Renal pelvis (tissue), 4 donors: ENCODE results near the gene ILKAP. TPM values are rescaled to one million over a fixed set of nuclear protein-coding genes. Genes with fewer than 3 reads are reported as not detected.

Source experiments
- DNase-seq: peaks from one replicate; pipeline ENCODE4 v3.0.0-alpha.2; 2013
- polyA plus RNA-seq, 3 donors: library from polyadenylated mRNA; unstranded; fragments of 120-200 nt; gene quantifications; one replicate each; pipeline ENCODE4 v1.2.1, GENCODE V29; 2013; ENCODE audit not compliant: insufficient read length in 3 of 3

ILKAP gene
- polyA plus RNA-seq, 3 donors, result 41.4 to 60.4 (median 55.1) TPM

- no peak for DNase-seq
These were observed 36.2 kb downstream of the ILKAP start for GRCh38 chr2:238167344-238167715.

- no peak for DNase-seq
These were observed 36.8 kb downstream of the ILKAP start for GRCh38 chr2:238166391-238167343.

- no peak for DNase-seq
These were observed 38.1 kb downstream of the ILKAP start for GRCh38 chr2:238165288-238165921.

DNA sequence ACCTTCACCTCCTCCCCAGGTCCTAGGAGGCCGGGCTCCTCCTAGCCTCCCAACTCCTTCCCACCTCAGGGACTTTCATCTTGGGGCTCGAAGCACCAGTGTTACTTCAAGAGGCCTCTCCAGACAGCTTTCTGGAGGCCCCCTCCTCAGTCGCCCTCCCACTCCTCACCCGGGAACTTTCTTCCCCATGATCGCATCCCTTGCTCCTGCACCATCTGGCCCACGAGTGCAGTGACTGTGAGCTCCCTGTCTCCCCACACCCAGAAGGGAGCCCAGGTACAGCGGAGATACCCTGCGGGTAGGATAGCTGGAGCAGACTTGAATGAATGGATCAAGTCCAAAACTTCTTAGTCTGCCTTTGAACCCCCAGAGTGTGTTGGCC is 38.6 kb downstream of the ILKAP start:
- no peak for DNase-seq

DNA sequence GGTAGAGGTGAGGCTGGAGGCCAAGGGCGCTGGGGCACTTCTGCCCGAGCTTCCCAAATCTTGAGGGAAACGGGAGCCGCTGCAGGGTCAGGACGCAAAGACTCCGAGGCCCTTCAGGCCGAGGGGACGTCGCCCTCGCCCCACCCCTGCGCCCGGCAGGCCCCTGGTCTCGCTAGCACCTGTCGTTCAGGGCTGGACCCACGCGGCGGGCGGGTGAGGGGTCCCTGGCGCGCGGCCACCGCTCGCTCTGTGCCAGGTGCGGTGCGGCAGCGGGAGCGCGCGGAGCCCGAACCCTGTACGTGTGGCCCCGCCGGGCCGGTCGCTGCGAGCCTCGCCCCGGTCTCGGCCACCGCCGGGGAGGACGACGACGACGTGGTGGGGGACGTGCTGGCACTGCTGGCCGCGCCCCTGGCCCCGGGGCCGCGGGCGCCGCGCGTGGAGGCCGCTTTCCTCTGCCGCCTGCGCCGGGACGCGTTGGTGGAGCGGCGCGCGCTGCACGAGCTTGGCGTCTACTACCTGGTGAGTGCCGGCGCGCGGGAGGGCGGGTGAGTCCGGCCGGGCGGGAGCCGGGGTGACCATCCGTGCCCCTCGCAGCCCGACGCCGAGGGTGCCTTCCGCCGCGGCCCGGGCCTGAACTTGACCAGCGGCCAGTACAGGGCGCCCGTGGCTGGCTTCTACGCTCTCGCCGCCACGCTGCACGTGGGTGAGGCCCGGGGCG is 39.9 kb downstream of the ILKAP start:
- DNase-seq, result no peak

GRCh38 chr2:238162846-238163441 is 40.6 kb downstream of the ILKAP start:
- DNase-seq, result no peak

DNA sequence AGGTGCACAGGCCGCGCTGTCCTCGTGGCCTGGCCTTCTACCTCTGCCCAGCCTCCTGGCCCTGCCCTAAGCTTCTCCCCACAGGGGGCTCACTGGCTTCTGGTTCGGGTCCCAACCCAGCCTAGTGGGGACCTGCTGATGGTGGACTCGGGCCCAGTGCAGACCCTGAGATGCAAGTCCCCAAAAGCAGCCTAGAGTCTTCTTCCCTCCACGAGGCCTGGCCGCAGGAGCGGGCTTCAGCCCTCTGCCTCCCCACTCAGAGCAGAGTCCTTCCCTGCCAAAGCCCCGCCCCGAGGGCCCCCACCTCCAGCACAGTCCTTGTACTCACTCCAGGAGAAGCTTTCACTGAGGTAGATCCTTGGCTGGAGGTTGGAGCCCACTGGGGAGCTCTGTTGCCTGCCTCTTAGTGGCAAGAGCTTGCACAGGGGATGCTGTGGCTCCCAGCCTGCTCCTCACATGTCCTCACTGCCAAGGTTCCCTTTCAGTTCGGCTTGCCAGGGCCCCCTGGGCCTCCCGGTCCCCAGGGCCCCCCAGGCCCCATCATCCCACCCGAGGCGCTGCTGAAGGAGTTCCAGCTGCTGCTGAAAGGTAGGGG is 41.1 kb downstream of the ILKAP start:
- no peak for DNase-seq

- DNase-seq, result no peak
These were observed 42.0 kb downstream of the ILKAP start for GRCh38 chr2:238161291-238162051.

DNA sequence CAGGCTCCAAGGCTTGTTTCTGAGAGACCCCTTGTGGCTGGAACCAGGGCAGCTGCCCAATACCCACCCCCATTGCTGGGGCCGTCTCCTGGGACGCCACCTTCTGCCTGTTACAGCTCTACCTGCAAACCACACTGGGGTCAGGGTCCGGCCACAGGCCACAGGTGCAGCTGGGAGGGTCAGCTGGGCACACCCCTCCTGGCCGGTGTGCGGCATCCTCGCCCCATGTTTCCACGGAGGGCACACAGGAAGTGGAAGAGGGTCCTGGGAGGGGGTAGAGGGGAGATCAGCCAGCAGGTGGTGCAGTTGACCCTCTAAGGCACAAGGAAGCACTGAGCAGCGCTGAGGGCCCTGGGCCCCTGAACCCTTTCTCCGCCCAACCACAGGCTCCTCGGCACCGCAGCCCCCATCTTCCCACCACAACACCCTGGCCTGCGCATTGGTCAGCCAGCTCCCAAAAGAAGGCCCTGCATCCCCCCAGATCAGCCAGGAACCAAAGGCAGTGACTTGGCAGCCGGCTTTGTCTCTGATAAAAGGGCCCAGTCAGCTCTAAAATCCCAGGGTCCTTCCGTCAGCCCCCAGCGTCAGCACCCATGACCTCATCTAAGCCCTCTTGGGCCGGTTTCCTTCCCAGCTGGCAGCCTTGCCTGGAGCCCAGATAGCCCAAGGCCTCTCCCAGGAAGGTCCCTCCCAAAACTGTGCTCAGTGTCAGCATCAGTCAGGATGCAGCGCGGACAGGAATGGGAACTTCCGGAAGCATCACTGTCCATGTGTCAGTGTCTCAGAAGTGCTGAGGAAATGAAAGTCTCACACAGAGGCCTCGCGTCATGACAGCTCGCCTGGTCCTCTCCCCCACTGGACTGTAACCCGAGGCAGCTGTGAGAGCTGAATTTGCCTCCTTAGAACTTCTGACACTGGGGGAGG is 43.0 kb downstream of the ILKAP start:
- no peak for DNase-seq

DNA sequence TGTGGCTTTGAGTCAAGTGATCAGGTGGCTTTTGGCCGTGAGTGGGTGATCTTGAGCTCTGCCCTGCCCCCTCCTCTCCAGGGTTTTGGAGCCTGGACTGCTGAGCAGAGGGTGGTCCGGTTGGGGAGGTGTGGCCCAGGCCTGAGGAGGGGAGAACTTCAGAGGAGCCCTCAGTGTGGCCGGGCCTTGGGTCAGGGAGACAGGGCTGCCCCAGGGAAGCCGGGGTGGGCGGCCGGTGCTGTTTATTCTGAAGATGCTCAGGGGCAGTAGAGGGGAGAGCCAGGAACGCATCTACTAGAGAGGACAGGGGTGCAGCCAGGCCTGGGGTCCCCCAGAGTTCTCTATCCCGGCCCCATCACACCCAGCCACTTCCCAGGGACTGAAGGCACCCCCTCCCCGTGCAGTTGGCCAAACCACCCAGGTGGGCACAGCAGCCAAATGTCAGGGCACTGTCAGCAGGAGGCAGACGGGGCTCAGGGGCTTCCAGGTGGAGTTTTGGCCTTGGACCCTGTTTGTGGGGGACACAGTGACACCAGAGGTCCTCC is 43.8 kb downstream of the ILKAP start:
- no peak for DNase-seq

- DNase-seq, result no peak
These were observed 44.4 kb downstream of the ILKAP start for GRCh38 chr2:238159071-238159539.

DNA sequence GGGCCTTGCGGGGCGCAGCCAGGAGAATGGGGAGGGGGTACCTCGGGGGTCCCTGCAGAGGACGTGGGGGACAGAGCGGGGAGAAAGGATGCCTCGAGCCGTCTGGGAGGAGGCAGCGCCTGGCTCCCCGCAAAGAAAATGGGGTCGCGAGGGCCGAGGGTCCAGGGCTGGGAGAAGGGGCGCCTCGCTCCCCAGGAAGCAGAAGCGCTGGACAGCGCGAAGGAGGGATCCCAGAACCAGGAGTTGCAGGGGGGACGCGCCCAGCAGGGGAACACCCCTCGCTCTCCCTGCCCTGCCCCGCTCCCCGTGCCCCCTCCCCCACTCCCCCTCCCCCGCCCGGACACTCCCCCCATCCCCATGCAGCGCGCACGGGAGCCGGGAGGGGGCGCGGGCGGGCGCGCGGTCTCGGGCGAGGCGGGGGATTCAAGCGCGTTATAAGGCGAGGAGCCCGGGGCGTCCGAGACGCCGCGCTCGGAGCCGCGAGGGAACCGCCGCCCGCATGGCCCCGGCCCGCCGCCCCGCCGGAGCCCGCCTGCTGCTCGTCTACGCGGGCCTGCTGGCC is 44.9 kb downstream of the ILKAP start, which contains the start of gene ERFE:
Gene ERFE (plus strand): TSS at position 462 of the 562 bp plus-strand sequence. CDS start 38 bp downstream, at position 500.
- DNase-seq, result no peak

- DNase-seq, result no peak
These were observed 45.4 kb downstream of the ILKAP start for GRCh38 chr2:238158018-238158508.

GRCh38 chr2:238157506-238158017 is 45.9 kb downstream of the ILKAP start:
- no peak for DNase-seq

DNA sequence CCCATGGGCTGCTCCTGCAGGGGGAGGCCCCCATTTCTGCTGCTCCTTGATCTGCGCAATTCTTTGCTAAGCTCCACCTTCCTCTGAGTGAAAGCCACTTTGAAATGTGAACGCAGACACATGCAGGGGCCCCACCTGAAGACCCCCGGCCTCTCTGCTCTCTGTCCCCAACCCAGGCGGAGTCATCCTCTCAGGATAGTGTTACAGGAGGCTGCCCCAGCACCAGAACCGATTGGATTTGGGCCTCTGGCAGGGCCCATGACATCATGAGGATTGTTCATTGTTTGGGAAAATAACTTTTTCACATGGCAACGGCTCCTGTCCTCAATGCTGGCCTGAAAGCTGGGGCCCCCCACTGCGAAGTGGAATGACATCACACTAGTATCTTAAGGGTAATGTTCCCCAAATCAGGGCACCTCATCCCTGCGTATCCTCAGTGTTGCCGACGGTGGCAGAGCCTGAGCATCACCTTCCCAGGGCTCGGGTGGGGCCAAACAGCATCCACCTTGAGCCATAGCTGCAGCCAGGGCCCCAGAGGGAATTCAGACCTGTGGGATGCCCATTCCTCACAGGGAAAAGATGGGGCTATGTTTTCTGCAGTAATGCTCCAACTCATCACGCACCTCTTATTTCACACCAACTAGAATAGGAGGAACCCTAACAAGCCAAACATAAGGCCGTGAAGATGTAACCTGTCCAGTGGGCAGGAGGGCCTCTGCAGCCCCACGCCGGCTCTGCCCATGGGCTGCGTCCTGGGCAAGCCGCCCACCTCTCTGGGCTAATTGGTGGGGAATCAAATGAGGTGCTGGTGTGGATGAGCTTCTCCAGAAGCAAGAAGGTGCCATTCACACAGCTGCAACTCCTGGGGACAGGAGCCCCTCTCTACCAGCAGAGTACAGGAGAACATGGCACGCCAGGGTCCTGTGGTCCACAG is 47.5 kb downstream of the ILKAP start:
- DNase-seq, result no peak

DNA sequence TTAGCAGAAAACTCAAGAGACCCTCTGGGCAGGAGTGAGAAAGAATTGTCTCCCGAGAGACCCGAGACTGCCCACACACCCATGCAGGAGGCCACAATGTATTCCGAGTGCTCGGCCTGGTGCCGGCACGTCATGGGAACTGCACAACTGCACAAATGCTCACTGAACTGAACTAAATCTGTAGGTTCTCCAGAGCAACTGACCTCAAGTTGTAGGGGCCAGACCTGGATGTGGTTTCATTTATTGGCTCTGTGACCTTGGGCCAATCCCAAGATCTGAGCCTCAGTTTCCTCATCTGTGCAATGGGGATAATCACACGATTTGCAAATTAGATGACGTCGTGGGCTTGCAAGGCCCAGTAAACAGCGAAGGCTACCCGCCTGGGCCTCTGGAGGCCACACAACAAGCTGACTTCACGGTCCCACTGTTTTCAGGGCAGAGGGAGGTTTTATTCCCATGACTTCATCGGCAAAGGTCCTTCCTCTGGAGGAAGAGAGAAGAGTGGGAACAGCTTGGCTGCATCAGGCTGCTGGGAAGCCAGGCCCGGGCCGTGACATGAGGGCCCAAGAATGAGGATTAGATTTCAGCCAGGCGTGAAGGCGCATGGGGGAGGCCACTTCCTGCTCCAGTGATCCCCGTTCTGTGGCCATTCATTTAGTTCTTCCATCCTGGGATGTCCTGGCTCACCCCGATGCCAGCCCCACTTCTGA is 48.3 kb downstream of the ILKAP start:
- peak; percentile 93 for DNase-seq

GRCh38 chr2:238154570-238154969 is 48.9 kb downstream of the ILKAP start:
- DNase-seq, result no peak
